Panc1 (cell line): ENCODE measurements around the gene KLRF2.

Experiments used
- POLR2AphosphoS5 ChIP-seq: IDR thresholded peaks from 2 replicates; pipeline ENCODE4 v1.6.1; 2012; ENCODE audit warnings: mild to moderate bottlenecking, low read depth, low read length, moderate library complexity
- SIN3A ChIP-seq: IDR thresholded peaks from 2 replicates; pipeline ENCODE4 v1.6.1; 2012; ENCODE audit warnings: low read depth, mild to moderate bottlenecking, low read length, moderate library complexity, borderline replicate concordance; ENCODE audit not compliant: insufficient read depth
- TF ChIP-seq, protein P1 (sequence below), 2 experiments: IDR thresholded peaks; 2 replicates each; pipeline ENCODE4 v1.6.1; 2011 to 2012; ENCODE audit warnings: low read depth in 2 of 2, control low read depth in 1 of 2, low read length in 1 of 2, mild to moderate bottlenecking in 1 of 2, moderate library complexity in 1 of 2; ENCODE audit not compliant: insufficient read depth in 1 of 2
- TF ChIP-seq, protein P2 (sequence below): fragments of 450-650 bp; IDR thresholded peaks from 2 replicates; pipeline ENCODE4 v1.5.1; 2017; ENCODE audit warnings: mild to moderate bottlenecking

DNA sequence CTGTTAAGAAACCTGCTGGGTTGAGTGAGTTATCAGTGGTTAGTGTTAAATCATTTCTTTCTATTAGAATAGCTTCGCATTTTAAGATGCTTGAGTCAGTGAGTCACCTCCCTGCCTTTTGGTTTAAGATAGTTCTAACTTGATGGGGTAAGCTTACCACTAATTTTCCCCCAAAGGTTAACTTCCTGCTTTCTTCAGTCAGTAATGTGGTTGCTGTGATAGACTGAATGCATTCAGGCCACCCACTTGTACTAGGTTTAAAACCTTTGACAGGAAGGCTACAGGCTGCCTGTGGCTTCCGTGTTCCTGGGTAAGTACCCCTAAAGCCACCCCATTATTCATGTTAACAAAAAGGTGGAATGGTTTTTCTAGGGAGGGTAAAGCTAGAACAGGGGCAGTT, 25.6 kb downstream of the KLRF2 start:
- TF ChIP-seq POLR2AphosphoS5, result no peak
- TF ChIP-seq, protein P1, sequence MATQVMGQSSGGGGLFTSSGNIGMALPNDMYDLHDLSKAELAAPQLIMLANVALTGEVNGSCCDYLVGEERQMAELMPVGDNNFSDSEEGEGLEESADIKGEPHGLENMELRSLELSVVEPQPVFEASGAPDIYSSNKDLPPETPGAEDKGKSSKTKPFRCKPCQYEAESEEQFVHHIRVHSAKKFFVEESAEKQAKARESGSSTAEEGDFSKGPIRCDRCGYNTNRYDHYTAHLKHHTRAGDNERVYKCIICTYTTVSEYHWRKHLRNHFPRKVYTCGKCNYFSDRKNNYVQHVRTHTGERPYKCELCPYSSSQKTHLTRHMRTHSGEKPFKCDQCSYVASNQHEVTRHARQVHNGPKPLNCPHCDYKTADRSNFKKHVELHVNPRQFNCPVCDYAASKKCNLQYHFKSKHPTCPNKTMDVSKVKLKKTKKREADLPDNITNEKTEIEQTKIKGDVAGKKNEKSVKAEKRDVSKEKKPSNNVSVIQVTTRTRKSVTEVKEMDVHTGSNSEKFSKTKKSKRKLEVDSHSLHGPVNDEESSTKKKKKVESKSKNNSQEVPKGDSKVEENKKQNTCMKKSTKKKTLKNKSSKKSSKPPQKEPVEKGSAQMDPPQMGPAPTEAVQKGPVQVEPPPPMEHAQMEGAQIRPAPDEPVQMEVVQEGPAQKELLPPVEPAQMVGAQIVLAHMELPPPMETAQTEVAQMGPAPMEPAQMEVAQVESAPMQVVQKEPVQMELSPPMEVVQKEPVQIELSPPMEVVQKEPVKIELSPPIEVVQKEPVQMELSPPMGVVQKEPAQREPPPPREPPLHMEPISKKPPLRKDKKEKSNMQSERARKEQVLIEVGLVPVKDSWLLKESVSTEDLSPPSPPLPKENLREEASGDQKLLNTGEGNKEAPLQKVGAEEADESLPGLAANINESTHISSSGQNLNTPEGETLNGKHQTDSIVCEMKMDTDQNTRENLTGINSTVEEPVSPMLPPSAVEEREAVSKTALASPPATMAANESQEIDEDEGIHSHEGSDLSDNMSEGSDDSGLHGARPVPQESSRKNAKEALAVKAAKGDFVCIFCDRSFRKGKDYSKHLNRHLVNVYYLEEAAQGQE (IDR thresholded peaks at IDR 0.05; ENCODE audit: insufficient read depth in 1 of 2, low read depth in 2 of 2, low read length in 1 of 2), result no peak
- no peak for TF ChIP-seq SIN3A
- TF ChIP-seq, protein P2, sequence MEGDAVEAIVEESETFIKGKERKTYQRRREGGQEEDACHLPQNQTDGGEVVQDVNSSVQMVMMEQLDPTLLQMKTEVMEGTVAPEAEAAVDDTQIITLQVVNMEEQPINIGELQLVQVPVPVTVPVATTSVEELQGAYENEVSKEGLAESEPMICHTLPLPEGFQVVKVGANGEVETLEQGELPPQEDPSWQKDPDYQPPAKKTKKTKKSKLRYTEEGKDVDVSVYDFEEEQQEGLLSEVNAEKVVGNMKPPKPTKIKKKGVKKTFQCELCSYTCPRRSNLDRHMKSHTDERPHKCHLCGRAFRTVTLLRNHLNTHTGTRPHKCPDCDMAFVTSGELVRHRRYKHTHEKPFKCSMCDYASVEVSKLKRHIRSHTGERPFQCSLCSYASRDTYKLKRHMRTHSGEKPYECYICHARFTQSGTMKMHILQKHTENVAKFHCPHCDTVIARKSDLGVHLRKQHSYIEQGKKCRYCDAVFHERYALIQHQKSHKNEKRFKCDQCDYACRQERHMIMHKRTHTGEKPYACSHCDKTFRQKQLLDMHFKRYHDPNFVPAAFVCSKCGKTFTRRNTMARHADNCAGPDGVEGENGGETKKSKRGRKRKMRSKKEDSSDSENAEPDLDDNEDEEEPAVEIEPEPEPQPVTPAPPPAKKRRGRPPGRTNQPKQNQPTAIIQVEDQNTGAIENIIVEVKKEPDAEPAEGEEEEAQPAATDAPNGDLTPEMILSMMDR, result no peak
